ENCODE data around the gene TMA7B.

Gene TMA7B

GRCh38 chr22:40007853-40008710, 47.9 kb downstream of the TMA7B start:
- DNase-seq: no peak

GRCh38 chr22:40008726-40009291, 48.6 kb downstream of the TMA7B start:
- DNase-seq: no peak

DNA sequence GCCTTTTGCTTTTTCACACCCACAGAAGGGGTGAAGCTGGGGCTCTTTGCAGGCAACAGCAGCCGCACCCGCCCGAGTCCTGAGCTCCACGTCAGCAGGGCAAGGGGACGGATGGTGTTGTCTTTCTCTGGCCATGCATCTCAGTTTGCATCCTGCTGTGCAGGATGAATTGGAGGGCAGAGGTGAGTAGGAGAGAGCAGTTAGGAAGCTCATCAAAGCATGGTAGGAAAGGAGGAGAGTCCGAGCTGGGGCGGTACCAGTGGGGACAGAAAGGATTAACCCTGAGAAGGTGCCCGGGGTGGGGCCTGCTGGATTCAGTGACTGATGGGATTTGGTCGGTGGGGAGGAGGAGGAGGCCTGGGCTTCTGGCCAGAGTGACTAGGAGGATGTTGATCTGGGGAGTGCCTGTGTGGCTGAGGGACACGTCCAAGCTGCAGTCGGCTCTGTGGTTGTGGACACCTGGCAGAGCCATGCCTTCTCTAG, 49.1 kb downstream of the TMA7B start:
- no peak for DNase-seq

DNA sequence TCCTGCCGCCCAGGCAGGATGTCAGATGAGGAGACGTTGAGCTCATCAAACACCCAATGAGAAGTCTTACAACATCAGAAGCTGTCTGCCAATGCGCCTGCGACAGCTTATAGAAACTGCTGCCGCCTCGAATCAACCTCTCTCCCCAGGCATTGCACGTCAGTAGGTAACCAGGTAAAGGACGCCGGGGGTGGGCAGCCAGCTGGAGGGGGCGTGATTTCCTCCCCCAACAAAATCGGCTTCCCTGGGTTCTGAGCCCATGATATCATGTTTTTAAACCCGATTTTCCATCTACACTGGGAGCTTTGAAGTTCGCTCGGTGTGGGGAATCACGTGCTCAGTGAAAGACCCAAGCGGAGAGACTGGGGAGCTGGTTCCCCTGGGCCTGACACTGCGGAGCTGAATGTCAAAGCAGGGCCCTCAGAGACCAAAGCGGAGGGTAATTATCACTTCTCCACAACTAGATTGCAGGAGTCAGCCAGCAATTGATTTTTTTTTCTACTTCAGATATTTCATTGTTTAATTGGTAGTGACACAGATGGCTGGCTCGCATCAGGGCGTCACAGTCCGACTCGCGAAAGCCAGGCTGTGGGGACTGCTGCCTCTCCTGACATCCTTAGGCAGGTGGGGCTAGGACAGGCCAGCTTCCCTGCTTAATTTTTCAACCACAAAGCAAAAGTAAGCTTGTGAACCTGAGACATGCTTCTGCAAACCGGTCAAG, 49.9 kb downstream of the TMA7B start:
- DNase-seq: no peak

DNA sequence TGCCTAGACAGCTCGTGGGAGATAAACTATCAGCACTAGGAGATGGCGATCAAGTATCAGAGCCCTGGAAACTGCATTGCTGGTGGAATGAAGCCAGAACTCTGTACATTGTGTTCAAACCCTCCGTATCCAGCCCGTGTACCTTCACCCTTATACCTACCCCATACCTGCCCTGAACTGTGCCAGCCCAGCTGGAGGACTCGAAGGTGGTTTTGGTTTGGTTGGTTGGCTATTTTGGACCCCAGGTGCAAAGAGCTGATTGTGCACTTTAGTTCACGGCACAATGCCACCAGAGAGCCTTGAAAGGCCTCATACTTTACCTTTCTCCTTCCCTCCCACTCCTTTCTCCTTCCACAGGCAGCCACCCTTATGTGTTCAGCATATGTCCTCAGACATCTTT, 50.5 kb downstream of the TMA7B start:
- DNase-seq: no peak

Measured in amniotic stem cell (primary cell).